Measurements from ENCODE around the gene OSBPL7. TPM values are rescaled to one million over a fixed set of nuclear protein-coding genes. Genes with fewer than 3 reads are reported as not detected.
A peak's percentile ranks its signal among the peaks of the same experiment; 100 is the strongest.

OSBPL7 gene
- total RNA-seq (2021) (9.1 TPM in 2 replicates), Bru-seq, nascent RNA (percentile 31 among the genes with signal in this experiment), BruChase-seq, experiment 1, labeled RNA remaining after a 2-hour chase (percentile 45 among the genes with signal in this experiment), BruChase-seq, experiment 2, labeled RNA remaining after a 6-hour chase (percentile 52 among the genes with signal in this experiment)
- long read RNA-seq, partial matches to known transcripts: 3 of 7 reads
- long read RNA-seq, other reads (novel, unspliced or antisense): 4 of 7 reads

GRCh38 chr17:47821424-47822391, at the start of gene OSBPL7:
Gene OSBPL7 (minus strand): TSS chr17:47821794. CDS start chr17:47820278, 1,516 bp downstream.
- H3K9me3 ChIP-seq (ENCODE audit: low read depth, low read length, poor library complexity, severe bottlenecking): no peaks in the 10 kb centered on the region
- peaks cover 2% of the 10 kb centered on the region for H3K36me3 ChIP-seq (ENCODE audit: insufficient read depth, low read length, poor library complexity, severe bottlenecking)
- intact Hi-C loops (cut with micrococcal nuclease; ENCODE audit: unreplicated experiment): no loop called here
- H3K4me3 ChIP-seq (ENCODE audit: low read depth, low read length, poor library complexity, severe bottlenecking): peak within 1 kb of the TSS; percentile 60
- H3K27ac ChIP-seq (ENCODE audit: low read depth, low read length, poor library complexity, severe bottlenecking): no peak within 1 kb of the TSS
- CTCF ChIA-PET: interaction anchor here (0.6 kb wide), 1 partner anchor 48 kb away, joined by 3 read pairs; no protein-coding TSS in a partner anchor
- peaks cover 7% of the 10 kb centered on the region for H3K4me1 ChIP-seq (ENCODE audit: insufficient read depth, low read length, poor library complexity, severe bottlenecking)
- TF ChIP-seq EZH2 (IDR thresholded peaks at IDR 0.05; ENCODE audit: borderline replicate concordance, low read depth, low read length, poor library complexity, severe bottlenecking) (no peak), CTCF (conservative IDR thresholded peaks at IDR 0.05; ENCODE audit: low read depth, low read length) (peak; percentile 50)
- DNase-seq (ENCODE audit: low spot score): peak; percentile 68
- POLR2A ChIA-PET (ENCODE audit: low non-redundant PET): no interaction called here
- BruUV-seq (replicated peaks): no TSS peak
- H3K27me3 ChIP-seq (replicated peaks; ENCODE audit: insufficient read depth, low read depth, low read length, poor library complexity): no peaks in the 10 kb centered on the region

- peaks cover 3% of the 10 kb centered on the region for H3K27me3 ChIP-seq (replicated peaks; ENCODE audit: insufficient read depth, low read depth, low read length, poor library complexity)
- no peaks in the 10 kb centered on the region for H3K9me3 ChIP-seq (ENCODE audit: low read depth, low read length, poor library complexity, severe bottlenecking)
- intact Hi-C loops (cut with micrococcal nuclease; ENCODE audit: unreplicated experiment): no loop called here
- no peak for TF ChIP-seq EZH2 (IDR thresholded peaks at IDR 0.05; ENCODE audit: borderline replicate concordance, low read depth, low read length, poor library complexity, severe bottlenecking)
- no peak for TF ChIP-seq CTCF (conservative IDR thresholded peaks at IDR 0.05; ENCODE audit: low read depth, low read length)
- BruUV-seq (replicated peaks): no TSS peak
- ChIA-PET CTCF (no interaction called here), POLR2A (ENCODE audit: low non-redundant PET) (no interaction called here)
- no peak overlapping the region for H3K27ac ChIP-seq (ENCODE audit: low read depth, low read length, poor library complexity, severe bottlenecking)
- no peaks in the 10 kb centered on the region for H3K36me3 ChIP-seq (ENCODE audit: insufficient read depth, low read length, poor library complexity, severe bottlenecking)
- H3K4me1 ChIP-seq (ENCODE audit: insufficient read depth, low read length, poor library complexity, severe bottlenecking): no peaks in the 10 kb centered on the region
- no peak overlapping the region for H3K4me3 ChIP-seq (ENCODE audit: low read depth, low read length, poor library complexity, severe bottlenecking)
- DNase-seq (ENCODE audit: low spot score): no peak
Observed at GRCh38 chr17:47871048-47871447, 49.5 kb upstream of the OSBPL7 start.

GRCh38 chr17:47870056-47870455, 48.5 kb upstream of the OSBPL7 start:
- no peak for DNase-seq (ENCODE audit: low spot score)
- Histone ChIP-seq H3K9me3 (ENCODE audit: low read depth, low read length, poor library complexity, severe bottlenecking) (no peaks in the 10 kb centered on the region), H3K36me3 (ENCODE audit: insufficient read depth, low read length, poor library complexity, severe bottlenecking) (no peaks in the 10 kb centered on the region), H3K4me1 (ENCODE audit: insufficient read depth, low read length, poor library complexity, severe bottlenecking) (peaks cover 5% of the 10 kb centered on the region), H3K4me3 (ENCODE audit: low read depth, low read length, poor library complexity, severe bottlenecking) (no peak overlapping the region), H3K27me3 (replicated peaks; ENCODE audit: insufficient read depth, low read depth, low read length, poor library complexity) (peaks cover 3% of the 10 kb centered on the region), H3K27ac (ENCODE audit: low read depth, low read length, poor library complexity, severe bottlenecking) (no peak overlapping the region)
- ChIA-PET POLR2A (ENCODE audit: low non-redundant PET) (interaction anchor here (0.7 kb wide), 1 partner anchor 17 kb away, joined by 3 read pairs; no protein-coding TSS in a partner anchor), CTCF (no interaction called here)
- no peak for TF ChIP-seq EZH2 (IDR thresholded peaks at IDR 0.05; ENCODE audit: borderline replicate concordance, low read depth, low read length, poor library complexity, severe bottlenecking)
- TF ChIP-seq CTCF (conservative IDR thresholded peaks at IDR 0.05; ENCODE audit: low read depth, low read length): no peak
- BruUV-seq (replicated peaks): no TSS peak
- intact Hi-C loops (cut with micrococcal nuclease; ENCODE audit: unreplicated experiment): no loop called here

All from A673 (cell line).